Liver (tissue), 9 donors: Measurements from ENCODE around the gene TPRN. TPM values are rescaled to one million over a fixed set of nuclear protein-coding genes. Genes with fewer than 3 reads are reported as not detected.

ENCODE experiments used
- DNase-seq: peaks from one replicate; pipeline ENCODE4 v3.0.0-alpha.2; 2017; ENCODE audit warnings: low spot score
- H3K27ac ChIP-seq, 2 donors: one replicate each; pipeline ENCODE4 v1.7.0; 2013; ENCODE audit warnings: inconsistent platforms in 2 of 2, low read length in 2 of 2, control low read depth in 1 of 2, low read depth in 1 of 2, mild to moderate bottlenecking in 1 of 2
- H3K27me3 ChIP-seq, 4 donors: one replicate each; pipeline versions ENCODE4 v1.6.1 to v1.7.0; 2013; ENCODE audit warnings: low read length in 3 of 4, inconsistent platforms in 1 of 4, mild to moderate bottlenecking in 1 of 4, moderate library complexity in 1 of 4; ENCODE audit not compliant: control insufficient read depth in 4 of 4, insufficient read depth in 4 of 4
- H3K36me3 ChIP-seq, 4 donors: one replicate each; pipeline versions ENCODE4 v1.6.1 to v1.7.0; 2013; ENCODE audit warnings: low read length in 3 of 4, mild to moderate bottlenecking in 3 of 4, low read depth in 1 of 4, moderate library complexity in 1 of 4; ENCODE audit not compliant: control insufficient read depth in 4 of 4, insufficient read depth in 3 of 4
- H3K4me1 ChIP-seq, 4 donors: one replicate each; pipeline versions ENCODE4 v1.6.1 to v1.7.0; 2013; ENCODE audit warnings: low read length in 3 of 4, mild to moderate bottlenecking in 3 of 4, moderate library complexity in 1 of 4; ENCODE audit not compliant: control insufficient read depth in 4 of 4, insufficient read depth in 4 of 4
- H3K4me3 ChIP-seq, 3 donors: one replicate each; pipeline versions ENCODE4 v1.6.1 to v1.7.0; 2013; ENCODE audit warnings: low read length in 3 of 3, control low read depth in 1 of 3, low read depth in 1 of 3, mild to moderate bottlenecking in 1 of 3
- H3K9ac ChIP-seq, 2 donors: one replicate each; pipeline ENCODE4 v1.7.0; 2013; ENCODE audit warnings: low read length in 2 of 2, mild to moderate bottlenecking in 2 of 2, moderate library complexity in 2 of 2, control low read depth in 1 of 2, low read depth in 1 of 2
- H3K9me3 ChIP-seq, 4 donors: one replicate each; pipeline versions ENCODE4 v1.6.1 to v1.7.0; 2013; ENCODE audit warnings: low read length in 3 of 4; ENCODE audit not compliant: control insufficient read depth in 4 of 4
- EGR1 ChIP-seq, 2 donors: IDR thresholded peaks; 2 replicates each; pipeline ENCODE4 v1.6.1; 2016 to 2018; ENCODE audit warnings: antibody characterized with exemption in 2 of 2, low read depth in 2 of 2
- FOXA1 ChIP-seq: IDR thresholded peaks from 2 replicates; pipeline ENCODE4 v1.6.1; 2016; ENCODE audit warnings: antibody characterized with exemption
- FOXA2 ChIP-seq: IDR thresholded peaks from 2 replicates; pipeline ENCODE4 v1.6.1; 2016; ENCODE audit warnings: antibody characterized with exemption
- GABPA ChIP-seq, 2 donors: IDR thresholded peaks in 1 of 2; conservative IDR thresholded peaks in 1 of 2; 2 replicates each; pipeline ENCODE4 v1.6.1; 2016; ENCODE audit warnings: antibody characterized with exemption in 2 of 2, mild to moderate bottlenecking in 1 of 2, moderate library complexity in 1 of 2
- HNF4A ChIP-seq, 2 donors: conservative IDR thresholded peaks; 2 replicates each; pipeline ENCODE4 v1.6.1; 2016; ENCODE audit warnings: antibody characterized with exemption in 2 of 2, mild to moderate bottlenecking in 2 of 2
- HNF4G ChIP-seq: IDR thresholded peaks from 2 replicates; pipeline ENCODE4 v1.6.1; 2016; ENCODE audit warnings: antibody characterized with exemption
- RAD21 ChIP-seq, 2 donors: IDR thresholded peaks; 2 replicates each; pipeline ENCODE4 v1.6.1; 2016; ENCODE audit warnings: antibody characterized with exemption in 2 of 2, mild to moderate bottlenecking in 2 of 2
- RXRA ChIP-seq, 2 donors: IDR thresholded peaks; 2 replicates each; pipeline ENCODE4 v1.6.1; 2017 to 2018; ENCODE audit warnings: antibody characterized with exemption in 2 of 2, mild to moderate bottlenecking in 1 of 2
- SP1 ChIP-seq: IDR thresholded peaks from 2 replicates; pipeline ENCODE4 v1.6.1; 2018; ENCODE audit warnings: antibody characterized with exemption, mild to moderate bottlenecking
- TAF1 ChIP-seq: conservative IDR thresholded peaks from 2 replicates; pipeline ENCODE4 v1.6.1; 2016; ENCODE audit warnings: antibody characterized with exemption, mild to moderate bottlenecking
- WGBS: extraction: QIAGEN DNeasy Blood & Tissue Kit; methylation state at CpG from one replicate; pipeline ENCODE4 v1.1.7; 2013; 5-methylcytosine and 5-hydroxymethylcytosine counted together
- polyA plus RNA-seq, 2 donors: library from polyadenylated mRNA; stranded (reverse) in 1 of 2; unstranded in 1 of 2; fragments of 200-250 nt in 1 of 2; fragments of >200 nt in 1 of 2; fragmentation: Nextera tagmentation in 1 of 2; extraction: Ambion mirVana in 1 of 2; gene quantifications; one replicate each; pipeline versions ENCODE4 v1.2.1 to v1.2.3, GENCODE V29; 2013 to 2015
- total RNA-seq, 2 donors: library from RNA; depleted of rRNA; stranded (reverse); fragments of >200 nt; gene quantifications; one replicate each; pipeline ENCODE4 v1.2.3, GENCODE V29; 2014
- TF ChIP-seq, protein P1 (sequence below): IDR thresholded peaks from 2 replicates; pipeline ENCODE4 v1.6.1; 2016; ENCODE audit warnings: antibody characterized with exemption
- donor health status: healthy.
- donor health status: healthy.
- donor health status: healthy.
- donor health status: healthy.
- donor health status: healthy.

Gene TPRN
- total and polyA plus RNA-seq, 4 donors, result 5.4 to 20.1 (median 11.1) TPM

DNA sequence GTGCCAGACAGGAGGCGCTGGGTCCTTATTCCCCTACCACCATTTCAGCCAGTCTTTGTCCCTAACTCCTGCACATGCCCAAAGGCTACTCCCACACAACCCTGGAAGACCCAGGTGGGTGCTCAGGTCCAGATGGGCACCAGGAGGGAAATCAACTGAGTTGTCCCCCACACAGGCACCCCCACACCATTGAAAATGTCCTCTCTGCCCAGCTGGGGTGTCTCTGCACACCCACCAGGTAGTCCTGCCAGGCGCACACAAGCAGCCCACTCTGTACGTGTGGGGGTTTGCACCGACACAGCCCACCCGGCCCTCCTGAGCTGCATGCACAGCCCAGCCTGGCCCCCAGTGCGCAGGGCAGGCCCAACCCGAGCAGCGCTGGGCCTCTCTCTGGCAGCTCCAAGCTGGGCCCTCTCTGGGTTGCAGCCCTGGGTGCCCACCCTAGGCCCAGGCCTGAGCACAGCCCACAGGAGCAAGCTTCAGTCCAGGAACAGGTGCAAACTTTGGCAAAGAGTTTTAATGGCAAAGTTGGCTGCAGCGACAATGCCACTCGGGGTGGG, 19.3 kb upstream of the TPRN start:
- Histone ChIP-seq H3K9ac (no peak overlapping the region), H3K36me3 (peaks cover 0 to 4% (median under 1%) of the 10 kb centered on the region in 4 donors), H3K9me3 (no peaks in the 10 kb centered on the region), H3K4me3 (no peak overlapping the region), H3K27me3 (no peaks in the 10 kb centered on the region), H3K4me1 (peaks cover 10 to 30% (median 19%) of the 10 kb centered on the region in 4 donors), H3K27ac (no peak overlapping the region)
- TF ChIP-seq HNF4G (no peak), SP1 (no peak), RXRA (IDR thresholded peaks at IDR 0.05) (no peak), RAD21 (IDR thresholded peaks at IDR 0.05) (no peak), GABPA (IDR thresholded peaks at IDR 0.05 in 1 of 2, conservative IDR thresholded peaks at IDR 0.05 in 1 of 2) (no peak), EGR1 (IDR thresholded peaks at IDR 0.05; ENCODE audit: low read depth in 2 of 2) (no peak)
- TF ChIP-seq, protein P1, sequence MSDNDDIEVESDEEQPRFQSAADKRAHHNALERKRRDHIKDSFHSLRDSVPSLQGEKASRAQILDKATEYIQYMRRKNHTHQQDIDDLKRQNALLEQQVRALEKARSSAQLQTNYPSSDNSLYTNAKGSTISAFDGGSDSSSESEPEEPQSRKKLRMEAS, result no peak
- no peak for DNase-seq
- 96% methylated on average over 10 of the region's 10 CpGs for WGBS

DNA sequence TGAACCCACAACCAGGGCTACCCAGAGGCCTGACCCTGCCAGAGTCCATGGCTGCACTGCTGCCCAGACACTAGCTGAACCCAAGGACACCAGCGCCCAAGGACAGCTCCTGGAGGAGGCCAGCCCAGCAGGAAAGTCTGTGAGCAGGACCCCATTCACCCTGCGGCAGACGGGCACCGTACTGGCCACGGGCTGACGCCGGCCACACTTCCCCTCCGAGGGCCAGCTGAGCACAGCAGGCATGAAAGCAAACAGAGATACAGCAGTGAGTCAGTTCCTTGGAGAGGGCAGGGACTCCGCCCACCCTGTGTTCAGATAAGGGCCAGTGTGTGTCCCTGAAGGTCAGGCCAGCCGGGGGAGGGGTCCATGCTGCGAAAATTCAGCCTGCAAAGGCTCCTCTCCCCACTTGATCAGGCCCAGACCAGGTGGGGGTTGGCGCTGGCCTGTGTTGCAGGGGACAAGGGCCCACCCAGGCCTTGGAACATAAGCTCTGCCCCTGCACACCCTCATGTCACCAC, 18.3 kb upstream of the TPRN start:
- H3K27ac ChIP-seq, result no peak overlapping the region
- H3K27me3 ChIP-seq, result no peaks in the 10 kb centered on the region
- H3K4me3 ChIP-seq, result no peak overlapping the region
- no peak for TF ChIP-seq RAD21 (IDR thresholded peaks at IDR 0.05)
- TF ChIP-seq HNF4A (conservative IDR thresholded peaks at IDR 0.05), result no peak
- TF ChIP-seq SP1, result no peak
- TF ChIP-seq RXRA (IDR thresholded peaks at IDR 0.05), result no peak
- no peak for TF ChIP-seq HNF4G
- no peak for TF ChIP-seq TAF1
- TF ChIP-seq FOXA2, result no peak
- no peak overlapping the region for H3K9ac ChIP-seq
- WGBS, result 64% methylated on average over 12 of the region's 12 CpGs
- peaks cover 6 to 26% (median 14%) of the 10 kb centered on the region in 4 donors for H3K4me1 ChIP-seq
- H3K36me3 ChIP-seq, result peaks cover 0 to 5% (median under 1%) of the 10 kb centered on the region in 4 donors
- H3K9me3 ChIP-seq, result no peaks in the 10 kb centered on the region
- DNase-seq, result peak; percentile 65

DNA sequence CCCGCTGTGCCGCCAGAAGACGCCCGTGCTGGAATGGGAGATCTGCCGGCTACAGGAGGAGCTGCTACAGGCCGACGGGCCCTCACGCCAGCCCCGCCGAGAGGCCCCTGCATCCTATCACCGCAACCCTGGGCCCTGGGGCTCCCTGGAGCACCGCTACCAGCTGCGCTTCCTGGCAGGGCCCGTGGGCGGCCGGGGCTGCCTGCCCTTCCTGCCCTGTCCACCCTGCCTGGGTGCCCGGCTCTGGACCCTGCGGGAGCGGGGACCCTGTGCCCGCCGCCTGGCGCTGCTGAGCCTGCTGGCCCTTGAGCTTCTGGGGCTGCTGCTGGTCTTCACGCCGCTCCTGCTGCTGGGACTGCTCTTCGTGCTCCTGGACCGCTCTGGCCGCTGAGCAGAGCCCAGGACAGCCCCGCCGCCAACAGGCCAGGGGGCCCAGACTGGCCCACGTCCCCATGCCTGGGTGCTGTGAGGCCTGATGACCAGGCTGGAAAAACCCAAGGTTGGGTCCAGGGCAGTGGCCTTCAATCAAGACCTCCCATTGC, 17.7 kb upstream of the TPRN start:
- no peak for DNase-seq
- Histone ChIP-seq H3K9ac (no peak overlapping the region), H3K4me1 (peaks cover 6 to 24% (median 13%) of the 10 kb centered on the region in 4 donors), H3K36me3 (peaks cover 0 to 5% (median under 1%) of the 10 kb centered on the region in 4 donors), H3K4me3 (no peak overlapping the region), H3K27ac (no peak overlapping the region), H3K9me3 (no peaks in the 10 kb centered on the region), H3K27me3 (no peaks in the 10 kb centered on the region)
- TF ChIP-seq FOXA2 (no peak), EGR1 (IDR thresholded peaks at IDR 0.05; ENCODE audit: low read depth in 2 of 2) (no peak)
- 90% methylated on average over 30 of the region's 30 CpGs for WGBS

DNA sequence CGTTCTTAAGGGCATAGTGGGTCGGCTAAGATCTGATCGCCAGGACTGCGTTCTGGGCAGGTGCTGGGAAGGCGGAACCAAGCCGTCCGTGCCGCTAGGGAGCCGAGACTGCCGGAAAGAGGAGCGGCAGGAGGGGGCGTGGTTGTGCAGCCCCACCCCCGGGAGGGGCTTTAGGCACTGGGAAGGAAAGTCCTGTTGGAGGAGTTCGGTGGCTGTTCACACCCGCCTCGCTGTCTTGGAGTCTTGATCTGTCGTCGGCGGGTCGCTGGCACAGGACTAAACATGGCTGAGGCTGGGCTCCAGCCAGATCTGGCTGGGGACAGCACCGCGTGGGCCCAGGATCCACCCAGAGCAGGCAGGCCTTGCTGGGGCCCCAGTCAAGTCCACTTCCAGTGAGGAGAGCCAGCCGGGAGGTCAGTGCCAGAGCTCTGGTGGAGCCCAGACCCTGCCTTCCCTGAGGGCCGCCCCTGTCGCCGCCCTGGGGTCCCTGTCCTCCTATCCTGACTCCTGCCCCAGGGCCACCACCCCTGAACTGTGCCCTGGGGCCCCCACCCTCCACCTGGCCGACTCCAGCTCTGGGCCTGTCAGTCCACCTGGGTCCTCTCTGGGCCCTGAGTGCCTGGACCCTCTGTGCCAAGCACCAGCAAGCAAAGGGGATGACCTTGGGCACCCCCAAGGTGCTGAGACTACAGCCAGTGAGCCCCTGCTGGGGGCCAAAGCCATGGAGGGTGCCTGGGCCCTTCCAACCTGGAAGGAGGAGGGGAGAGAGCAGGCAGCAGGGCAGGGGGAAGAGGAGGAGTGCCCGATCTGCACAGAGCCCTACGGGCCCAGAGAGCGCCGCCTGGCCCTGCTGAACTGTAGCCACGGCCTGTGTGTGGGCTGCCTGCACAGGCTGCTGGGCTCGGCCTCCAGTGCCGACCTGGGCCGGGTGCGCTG, 17.0 kb upstream of the TPRN start:
- no peak overlapping the region for H3K9ac ChIP-seq
- H3K27me3 ChIP-seq, result no peaks in the 10 kb centered on the region
- WGBS, result 72% methylated on average over 36 of the region's 36 CpGs
- no peak overlapping the region for H3K4me3 ChIP-seq
- no peak for DNase-seq
- peaks cover 2 to 17% (median 7%) of the 10 kb centered on the region in 4 donors for H3K4me1 ChIP-seq
- H3K36me3 ChIP-seq, result peaks cover 0 to 5% (median under 1%) of the 10 kb centered on the region in 4 donors
- TF ChIP-seq FOXA1, result no peak
- TF ChIP-seq SP1, result no peak
- TF ChIP-seq RAD21 (IDR thresholded peaks at IDR 0.05), result no peak
- no peak for TF ChIP-seq TAF1
- H3K27ac ChIP-seq, result no peak overlapping the region
- no peaks in the 10 kb centered on the region for H3K9me3 ChIP-seq
